H1 (cell line): ENCODE data around the gene GSTO1. TPM values are rescaled to one million over a fixed set of nuclear protein-coding genes. Genes with fewer than 3 reads are reported as not detected.

ENCODE experiments used
- CTCF ChIA-PET: fragments of 300-600 bp; sonication (Branson Sonifier 250); formaldehyde crosslinking; loops from one replicate; lab custom pipeline; 2021; ENCODE audit not compliant: partially characterized antibody; lab: Charles Lee
- POLR2A ChIA-PET: fragments of 300-600 bp; sonication (Branson Sonifier 250); formaldehyde crosslinking; loops from one replicate; lab custom pipeline; 2021; ENCODE audit warnings: inconsistent platforms; ENCODE audit not compliant: partially characterized antibody; lab: Charles Lee
- DNase-seq, 2 experiments: peaks; one replicate each; pipeline versions ENCODE4 v3.0.0 to v3.0.0-alpha.2; 2010 to 2022; ENCODE audit warnings: low spot score in 2 of 2, low read depth in 1 of 2, mixed read lengths in 1 of 2
- FAIRE-seq: peaks from 2 replicates; lab custom pipeline; 2011; peaks lifted over from hg19 to GRCh38; lab: Jason Lieb, UNC
- H2AFZ ChIP-seq: 2 replicates; pipeline ENCODE4 v1.8.1; 2012; ENCODE audit warnings: low read length, inconsistent platforms
- H2AK5ac ChIP-seq: 2 replicates; pipeline ENCODE4 v1.6.1; 2013; ENCODE audit warnings: low read depth, low read length
- H2BK120ac ChIP-seq: replicated peaks from 2 replicates; pipeline ENCODE3; 2013; ENCODE audit warnings: low read depth, low read length, inconsistent platforms
- H2BK12ac ChIP-seq: 2 replicates; pipeline ENCODE4 v1.6.1; 2013; ENCODE audit warnings: low read depth, low read length
- H2BK15ac ChIP-seq: 2 replicates; pipeline ENCODE4 v1.6.1; 2013; ENCODE audit warnings: low read length
- H2BK20ac ChIP-seq: 2 replicates; pipeline ENCODE4 v1.6.1; 2013; ENCODE audit warnings: low read length
- H2BK5ac ChIP-seq: 2 replicates; pipeline ENCODE4 v1.6.1; 2013; ENCODE audit warnings: low read depth, low read length
- H3K14ac ChIP-seq: 2 replicates; pipeline ENCODE4 v1.6.1; 2013; ENCODE audit warnings: inconsistent platforms; ENCODE audit not compliant: insufficient read length
- H3K18ac ChIP-seq: 2 replicates; pipeline ENCODE4 v1.6.1; 2013; ENCODE audit warnings: low read length; ENCODE audit errors: extremely low read depth
- H3K23ac ChIP-seq: 2 replicates; pipeline ENCODE4 v1.6.1; 2013; ENCODE audit warnings: inconsistent platforms; ENCODE audit not compliant: insufficient read length
- H3K23me2 ChIP-seq: 2 replicates; pipeline ENCODE4 v1.6.1; 2013; ENCODE audit warnings: low read depth, low read length
- H3K27ac ChIP-seq: 2 replicates; pipeline ENCODE4 v1.6.1; 2011; ENCODE audit warnings: low read depth, low read length, inconsistent platforms
- H3K27me3 ChIP-seq, 4 experiments: replicated peaks in 1 of 4; 1 replicate in 1 of 4; 2 replicates in 3 of 4; pipeline versions ENCODE4 v1.6.1 to v1.8.1; 2011 to 2013; ENCODE audit warnings: low read length in 3 of 4, mild to moderate bottlenecking in 3 of 4, inconsistent platforms in 2 of 4, mixed read lengths in 2 of 4, moderate library complexity in 1 of 4; ENCODE audit not compliant: control insufficient read depth in 3 of 4, insufficient read depth in 3 of 4; ENCODE audit errors: extremely low read depth in 1 of 4
- H3K36me3 ChIP-seq, 4 experiments: 2 replicates each; pipeline versions ENCODE4 v1.6.1 to v1.8.1; 2011 to 2013; ENCODE audit warnings: mild to moderate bottlenecking in 4 of 4, low read length in 3 of 4, moderate library complexity in 2 of 4, control low read depth in 1 of 4, inconsistent platforms in 1 of 4; ENCODE audit not compliant: insufficient read depth in 4 of 4, control insufficient read depth in 2 of 4
- H3K4ac ChIP-seq: replicated peaks from 2 replicates; pipeline ENCODE3; 2013; ENCODE audit warnings: low read length, low read depth, mixed read lengths, inconsistent platforms; ENCODE audit not compliant: insufficient read length
- H3K4me1 ChIP-seq, 4 experiments: replicated peaks in 1 of 4; 1 replicate in 1 of 4; 2 replicates in 3 of 4; pipeline versions ENCODE4 v1.6.1 to v1.8.1; 2011 to 2013; ENCODE audit warnings: low read length in 3 of 4, inconsistent platforms in 2 of 4, mixed read lengths in 1 of 4; ENCODE audit not compliant: insufficient read depth in 4 of 4, control insufficient read depth in 3 of 4
- H3K4me2 ChIP-seq, 2 experiments: 2 replicates each; pipeline versions ENCODE4 v1.6.1 to v1.8.1; 2011 to 2013; ENCODE audit warnings: low read depth in 2 of 2, low read length in 2 of 2, control low read depth in 1 of 2, inconsistent platforms in 1 of 2, mild to moderate bottlenecking in 1 of 2; ENCODE audit not compliant: insufficient read depth in 1 of 2
- H3K4me3 ChIP-seq, 4 experiments: fragments of 200-600, 300-600 bp in 1 of 4; sonication (generic), shearing (Covaris generic), sonication (Bioruptor Twin) in 1 of 4; 2 replicates each; pipeline versions ENCODE4 v1.5.1 to v1.8.1; 2011 to 2016; ENCODE audit warnings: low read length in 4 of 4, low read depth in 3 of 4, control low read depth in 2 of 4, inconsistent platforms in 2 of 4, mild to moderate bottlenecking in 2 of 4, mixed read lengths in 1 of 4, moderate library complexity in 1 of 4; ENCODE audit not compliant: insufficient read depth in 2 of 4; ENCODE audit errors: extremely low read depth in 1 of 4
- H3K56ac ChIP-seq: replicated peaks from 2 replicates; pipeline ENCODE3; 2013; ENCODE audit warnings: low read depth, mild to moderate bottlenecking, mixed read lengths, low read length, inconsistent platforms; ENCODE audit not compliant: insufficient read length
- H3K79me1 ChIP-seq: 2 replicates; pipeline ENCODE4 v1.6.1; 2013; ENCODE audit warnings: low read depth, low read length, control low read depth
- H3K79me2 ChIP-seq, 2 experiments: 2 replicates each; pipeline versions ENCODE4 v1.6.1 to v1.8.1; 2012 to 2013; ENCODE audit warnings: low read length in 2 of 2, mild to moderate bottlenecking in 2 of 2, inconsistent platforms in 1 of 2; ENCODE audit not compliant: insufficient read depth in 2 of 2, control insufficient read depth in 1 of 2
- H3K9ac ChIP-seq, 4 experiments: replicated peaks in 1 of 4; 1 replicate in 1 of 4; 2 replicates in 3 of 4; pipeline versions ENCODE4 v1.6.1 to v1.8.1; 2011 to 2013; ENCODE audit warnings: low read depth in 3 of 4, low read length in 3 of 4, control low read depth in 2 of 4, mild to moderate bottlenecking in 2 of 4, moderate library complexity in 2 of 4, inconsistent platforms in 1 of 4; ENCODE audit errors: extremely low read depth in 1 of 4
- H3K9me3 ChIP-seq, 2 experiments: 2 replicates each; pipeline versions ENCODE4 v1.6.1 to v1.8.1; 2012 to 2013; ENCODE audit warnings: mild to moderate bottlenecking in 2 of 2, moderate library complexity in 2 of 2, control low read depth in 1 of 2, inconsistent platforms in 1 of 2, low read depth in 1 of 2, low read length in 1 of 2, mixed read lengths in 1 of 2; ENCODE audit not compliant: insufficient read depth in 2 of 2
- H4K20me1 ChIP-seq, 2 experiments: replicated peaks in 1 of 2; 2 replicates each; pipeline versions ENCODE3 to v1.8.1; 2011 to 2013; ENCODE audit warnings: inconsistent platforms in 2 of 2, low read length in 2 of 2, mild to moderate bottlenecking in 1 of 2; ENCODE audit not compliant: insufficient read depth in 2 of 2, control insufficient read depth in 1 of 2
- H4K5ac ChIP-seq: 2 replicates; pipeline ENCODE4 v1.6.1; 2013; ENCODE audit warnings: low read length, low read depth, mixed read lengths, inconsistent platforms; ENCODE audit not compliant: insufficient read length
- H4K8ac ChIP-seq: 2 replicates; pipeline ENCODE4 v1.8.0; 2013; ENCODE audit warnings: mild to moderate bottlenecking, moderate library complexity, low read length, inconsistent platforms; ENCODE audit not compliant: insufficient read depth; ENCODE audit errors: extremely low read depth
- H4K91ac ChIP-seq: replicated peaks from 2 replicates; pipeline ENCODE3; 2013; ENCODE audit warnings: low read length, mixed read lengths, inconsistent platforms; ENCODE audit not compliant: insufficient read length
- ATF3 ChIP-seq: IDR thresholded peaks from 2 replicates; pipeline ENCODE4 v1.6.1; 2011; ENCODE audit warnings: low read depth, mild to moderate bottlenecking, low read length; ENCODE audit not compliant: insufficient read depth
- CBX8 ChIP-seq: fragments of 300-800, 300-1000 bp; sonication (generic); IDR thresholded peaks from 2 replicates; pipeline ENCODE4 v1.7.1; 2016; ENCODE audit warnings: low read depth, low read length, borderline replicate concordance
- CHD1 ChIP-seq: IDR thresholded peaks from 2 replicates; pipeline ENCODE4 v1.6.1; 2012; ENCODE audit warnings: low read depth, low read length, improper control_type of control experiment
- EZH2 ChIP-seq: fragments of 200-600 bp; sonication (generic); IDR thresholded peaks from 2 replicates; pipeline ENCODE4 v1.7.1; 2012; ENCODE audit warnings: low read depth, mild to moderate bottlenecking, moderate library complexity, low read length, inconsistent platforms; ENCODE audit not compliant: severe bottlenecking
- KDM5A ChIP-seq: fragments of 200-600 bp; IDR thresholded peaks from 2 replicates; pipeline ENCODE4 v1.7.1; 2012; ENCODE audit warnings: mild to moderate bottlenecking, low read length, inconsistent platforms, mixed read lengths
- MAFK ChIP-seq: IDR thresholded peaks from 2 replicates; pipeline ENCODE4 v1.6.1; 2012; ENCODE audit warnings: low read depth, mild to moderate bottlenecking, improper control_type of control experiment, low read length
- POLR2AphosphoS5 ChIP-seq: IDR thresholded peaks from 2 replicates; pipeline ENCODE4 v1.6.1; 2011; ENCODE audit warnings: low read depth, low read length
- SIN3A ChIP-seq, 2 experiments: IDR thresholded peaks in 1 of 2; conservative IDR thresholded peaks in 1 of 2; 2 replicates each; pipeline ENCODE4 v1.6.1; 2011 to 2012; ENCODE audit warnings: low read length in 2 of 2, improper control_type of control experiment in 1 of 2, low read depth in 1 of 2, mild to moderate bottlenecking in 1 of 2
- SIRT6 ChIP-seq: IDR thresholded peaks from one replicate; pipeline ENCODE4 v1.7.1; 2012; ENCODE audit warnings: low read length, inconsistent platforms
- SP4 ChIP-seq: IDR thresholded peaks from 2 replicates; pipeline ENCODE4 v1.6.1; 2012; ENCODE audit warnings: low read length, inconsistent platforms
- TAF1 ChIP-seq: IDR thresholded peaks from 2 replicates; pipeline ENCODE4 v1.6.1; 2011; ENCODE audit warnings: mild to moderate bottlenecking, low read depth, low read length
- TBP ChIP-seq: IDR thresholded peaks from 2 replicates; pipeline ENCODE4 v1.6.1; 2011; ENCODE audit warnings: low read depth, low read length, improper control_type of control experiment
- TCF12 ChIP-seq: IDR thresholded peaks from 2 replicates; pipeline ENCODE4 v1.6.1; 2011; ENCODE audit warnings: low read depth, mild to moderate bottlenecking, low read length
- ZNF274 ChIP-seq: IDR thresholded peaks from 2 replicates; pipeline ENCODE4 v1.7.0; 2012; ENCODE audit warnings: low read length, borderline replicate concordance; ENCODE audit errors: extremely low read depth
- WGBS, 2 experiments: shearing (Covaris generic) in 1 of 2; methylation state at CpG; one replicate each; pipeline versions ENCODE4 v1.1.6 to v1.1.7; 2013 to 2015; ENCODE audit warnings: low lambda C conversion rate in 2 of 2, mixed read lengths in 2 of 2, inconsistent platforms in 1 of 2, low coverage in 1 of 2, missing lambda C conversion rate in 1 of 2; ENCODE audit not compliant: insufficient replicate concordance in 2 of 2, insufficient coverage in 1 of 2, insufficient read length in 1 of 2; ENCODE audit errors: extremely low coverage in 1 of 2, missing lambda C conversion rate in 1 of 2; 5-methylcytosine and 5-hydroxymethylcytosine counted together
- polyA plus RNA-seq, 7 experiments: library from polyadenylated mRNA; depleted of rRNA in 3 of 7; stranded (reverse) in 5 of 7; unstranded in 2 of 7; fragments of >200 nt in 5 of 7; fragments of 200-250 nt in 2 of 7; gene quantifications; 1 replicate in 5 of 7; 2 replicates in 1 of 7; 4 replicates in 1 of 7; pipeline versions ENCODE4 v1.2.1 to v1.2.3, GENCODE V29; 2011 to 2013; ENCODE audit warnings: missing spikeins in 2 of 7, mixed read lengths in 2 of 7
- total RNA-seq: library from RNA; stranded (reverse); fragmentation: NEBNext Ultra II Directional; extraction: Animal tissue kit (Norgen Biotek cat#: 25700); gene quantifications from 2 replicates; pipeline ENCODE4 v1.2.1, GENCODE V29; 2021

GSTO1 gene
- total and polyA plus RNA-seq, 2 of the 8 experiments (the other 6 are each of a cell fraction or from before 2014, with no cell fraction given), result 22.4 to 32.5 TPM

- Histone ChIP-seq H3K14ac (no peak overlapping the region), H3K56ac (no peak overlapping the region)
- POLR2A ChIA-PET, result interaction anchor here (2.4 kb wide), 1 partner anchor 25 kb away, joined by 9 read pairs; no protein-coding TSS in a partner anchor
- no peak for TF ChIP-seq SIN3A (conservative IDR thresholded peaks at IDR 0.05 in 1 of 2, IDR thresholded peaks at IDR 0.05 in 1 of 2; ENCODE audit: low read depth in 1 of 2, low read length in 2 of 2)
- no peak for TF ChIP-seq TCF12
- no peak for TF ChIP-seq CBX8
- TF ChIP-seq ZNF274, result no peak
- TF ChIP-seq SP4, result no peak
- TF ChIP-seq ATF3, result no peak
- TF ChIP-seq POLR2AphosphoS5, result no peak
- no peak for TF ChIP-seq TAF1
- no peak for TF ChIP-seq EZH2
- TF ChIP-seq SIRT6, result no peak
- no peak for TF ChIP-seq MAFK
- TF ChIP-seq CHD1, result no peak
- TF ChIP-seq TBP, result no peak
- no peak for TF ChIP-seq KDM5A
Observed at GRCh38 chr10:104304356-104304745, 49.7 kb downstream of the GSTO1 start.

More at GRCh38 chr10:104304356-104304745, 49.7 kb downstream of the GSTO1 start:
- Histone ChIP-seq H2AFZ (no peak overlapping the region), H3K36me3 (no peaks in the 10 kb centered on the region), H3K23ac (no peak overlapping the region), H3K4me1 (peaks cover 0 to 7% (median 3%) of the 10 kb centered on the region in 4 experiments; a peak in 3 of 7 replicates), H3K9me3 (peaks cover 12 to 14% of the 10 kb centered on the region in 2 experiments), H2BK12ac (no peak overlapping the region), H4K20me1 (no peaks in the 10 kb centered on the region), H2AK5ac (no peak overlapping the region), H3K4me2 (no peak overlapping the region), H3K18ac (no peak overlapping the region), H3K27me3 (no peaks in the 10 kb centered on the region), H4K91ac (no peak overlapping the region), H3K4me3 (no peak overlapping the region), H2BK5ac (no peak overlapping the region), H4K8ac (no peak overlapping the region), H3K79me1 (no peaks in the 10 kb centered on the region), H3K79me2 (no peaks in the 10 kb centered on the region), H3K9ac (no peak overlapping the region), H2BK120ac (no peak overlapping the region), H2BK20ac (no peak overlapping the region), H4K5ac (no peak overlapping the region), H3K23me2 (no peaks in the 10 kb centered on the region), H3K27ac (no peak overlapping the region), H2BK15ac (no peak overlapping the region), H3K4ac (no peak overlapping the region)
- DNase-seq, result no peak
- 85% methylated on average over 4 of the region's 4 CpGs; no CpG with 5 or more reads in 1 of the 2 experiments for WGBS, 2 experiments
- no peak for FAIRE-seq
- CTCF ChIA-PET, result interaction anchor here (1.0 to 14.8 kb wide), 14 partner anchors 9 to 318 kb away, joined by 3 to 331 read pairs (median 6); partner anchors contain the start of genes CFAP58 and ITPRIP
